Hepatic stellate cell (primary cell): ENCODE data around the gene CLIC1.

ENCODE experiments used
- DNase-seq: peaks from one replicate; pipeline ENCODE4 v3.0.0; 2011; ENCODE audit warnings: low spot score

CLIC1 gene

GRCh38 chr6:31736021-31736767 lies at the start of gene CLIC1:
TSS of gene CLIC1 (minus strand) at chr6:31736530. CDS start at chr6:31736300, 230 bp downstream.
- peak; percentile 93 for DNase-seq

GRCh38 chr6:31785475-31785874 lies 49.1 kb upstream of the CLIC1 start:
- no peak for DNase-seq

GRCh38 chr6:31784098-31784925 lies 48.0 kb upstream of the CLIC1 start:
- DNase-seq = no peak

GRCh38 chr6:31782126-31782855 lies 46.0 kb upstream of the CLIC1 start:
- DNase-seq = no peak

- DNase-seq = no peak
These were observed 45.2 kb upstream of the CLIC1 start for GRCh38 chr6:31781244-31782125.

GRCh38 chr6:31780507-31781243 lies 44.3 kb upstream of the CLIC1 start:
- no peak for DNase-seq

GRCh38 chr6:31779908-31780307 lies 43.6 kb upstream of the CLIC1 start:
- no peak for DNase-seq

GRCh38 chr6:31778999-31779885 lies 42.9 kb upstream of the CLIC1 start:
- no peak for DNase-seq

- DNase-seq = no peak
These were observed 41.9 kb upstream of the CLIC1 start for GRCh38 chr6:31778193-31778592.

GRCh38 chr6:31777667-31778050 lies 41.3 kb upstream of the CLIC1 start:
- DNase-seq = no peak

GRCh38 chr6:31776989-31777666 lies 40.8 kb upstream of the CLIC1 start, which contains the start of gene VWA7:
TSS of gene VWA7 (minus strand) at chr6:31777328. CDS start at chr6:31776779, 549 bp downstream.
- DNase-seq = peak; percentile 86

- no peak for DNase-seq
These were observed 40.2 kb upstream of the CLIC1 start for GRCh38 chr6:31776485-31776988.

GRCh38 chr6:31775633-31776484 lies 39.5 kb upstream of the CLIC1 start:
- DNase-seq = no peak

- no peak for DNase-seq
These were observed 38.9 kb upstream of the CLIC1 start for GRCh38 chr6:31775184-31775583.

GRCh38 chr6:31771992-31772358 lies 35.6 kb upstream of the CLIC1 start:
- no peak for DNase-seq

- DNase-seq = no peak
These were observed 34.5 kb upstream of the CLIC1 start for GRCh38 chr6:31770860-31771259.

GRCh38 chr6:31769684-31770371 lies 33.5 kb upstream of the CLIC1 start:
- DNase-seq = peak; percentile 87
